SK-N-SH (cell line): ENCODE results near the gene SMAD4. TPM values are rescaled to one million over a fixed set of nuclear protein-coding genes. Genes with fewer than 3 reads are reported as not detected.

Source experiments
- CTCF ChIA-PET: fragments of 300-600, 350-600 bp; formaldehyde crosslinking; extraction: SDS; loops from one replicate; lab custom pipeline; 2021; lab: Yijun Ruan, JAX
- POLR2A ChIA-PET: fragments of 350-600 bp; sonication (Branson Sonifier 250); formaldehyde crosslinking; extraction: SDS; loops from one replicate; lab custom pipeline; 2020; ENCODE audit warnings: antibody characterized with exemption, inconsistent platforms; lab: Yijun Ruan, JAX
- DNase-seq: peaks from one replicate; pipeline ENCODE4 v3.0.0; 2012
- H2AFZ ChIP-seq: fragments of 200-600 bp; sonication (generic); 2 replicates; pipeline ENCODE4 v1.8.1; 2016; ENCODE audit warnings: antibody characterized with exemption, mild to moderate bottlenecking, low read depth
- H3F3A ChIP-seq: fragments of 200-600 bp; sonication (generic); replicated peaks from 2 replicates; pipeline ENCODE3; 2016; ENCODE audit warnings: antibody characterized with exemption, mild to moderate bottlenecking; ENCODE audit not compliant: insufficient read depth
- H3K27ac ChIP-seq, 2 experiments: fragments of 200-500 bp in 1 of 2; fragments of 200-600 bp in 1 of 2; sonication (Bioruptor generic) in 1 of 2; sonication (generic), shearing (Covaris generic) in 1 of 2; 2 replicates each; pipeline versions ENCODE4 v1.5.1 to v1.6.1; 2014 to 2016; ENCODE audit warnings: low read depth in 2 of 2, inconsistent platforms in 1 of 2, low read length in 1 of 2, mild to moderate bottlenecking in 1 of 2, mixed read lengths in 1 of 2
- H3K27me3 ChIP-seq: fragments of 200-600 bp; sonication (generic), shearing (Covaris generic); 2 replicates; pipeline ENCODE4 v1.6.1; 2016; ENCODE audit warnings: mixed run types; ENCODE audit not compliant: insufficient read depth
- H3K36me3 ChIP-seq, 2 experiments: fragments of 200-500 bp in 1 of 2; fragments of 200-600 bp in 1 of 2; sonication (Bioruptor generic) in 1 of 2; sonication (generic) in 1 of 2; replicated peaks in 1 of 2; 2 replicates each; pipeline versions ENCODE3 to v1.5.1; 2014 to 2016; ENCODE audit warnings: low read length in 1 of 2, mild to moderate bottlenecking in 1 of 2; ENCODE audit not compliant: insufficient read depth in 2 of 2, control insufficient read depth in 1 of 2
- H3K4me1 ChIP-seq, 2 experiments: fragments of 200-500 bp in 1 of 2; fragments of 200-600 bp in 1 of 2; sonication (Bioruptor generic) in 1 of 2; sonication (generic), shearing (Covaris generic) in 1 of 2; 2 replicates each; pipeline versions ENCODE4 v1.5.1 to v1.6.1; 2014 to 2016; ENCODE audit warnings: low read depth in 1 of 2, low read length in 1 of 2, mixed run types in 1 of 2; ENCODE audit not compliant: insufficient read depth in 2 of 2, control insufficient read depth in 1 of 2
- H3K4me2 ChIP-seq: fragments of 200-600 bp; sonication (generic), shearing (Covaris generic); 2 replicates; pipeline ENCODE4 v1.6.1; 2017; ENCODE audit warnings: mixed run types
- H3K4me3 ChIP-seq, 2 experiments: fragments of 200-500 bp in 1 of 2; fragments of 200-600 bp in 1 of 2; sonication (Bioruptor generic) in 1 of 2; sonication (generic), shearing (Covaris generic) in 1 of 2; 2 replicates each; pipeline versions ENCODE4 v1.5.1 to v1.8.1; 2014 to 2016; ENCODE audit warnings: low read depth in 2 of 2, inconsistent platforms in 1 of 2, low read length in 1 of 2, mild to moderate bottlenecking in 1 of 2, mixed read lengths in 1 of 2, moderate library complexity in 1 of 2
- H3K79me2 ChIP-seq: fragments of 200-600 bp; sonication (generic); 2 replicates; pipeline ENCODE4 v1.8.1; 2017; ENCODE audit warnings: mild to moderate bottlenecking; ENCODE audit not compliant: insufficient read depth
- H3K9ac ChIP-seq: fragments of 200-600 bp; sonication (generic); 2 replicates; pipeline ENCODE4 v1.6.1; 2017; ENCODE audit warnings: mixed run types
- H3K9me2 ChIP-seq: fragments of 200-600 bp; sonication (generic); 2 replicates; pipeline ENCODE4 v1.6.1; 2017; ENCODE audit warnings: mixed run types
- H3K9me3 ChIP-seq: fragments of 200-600 bp; sonication (generic); 2 replicates; pipeline ENCODE4 v1.6.1; 2017; ENCODE audit warnings: mixed run types, mild to moderate bottlenecking, moderate library complexity
- H4K20me1 ChIP-seq: fragments of 200-600 bp; sonication (generic); 2 replicates; pipeline ENCODE4 v1.6.1; 2017; ENCODE audit warnings: mild to moderate bottlenecking, mixed run types; ENCODE audit not compliant: insufficient read depth
- ELF1 ChIP-seq: IDR thresholded peaks from 2 replicates; pipeline ENCODE4 v1.4.0; 2012
- FOXJ3 ChIP-seq: sonication (generic); formaldehyde crosslinking; IDR thresholded peaks from 2 replicates; pipeline ENCODE4 v1.5.1; 2020; ENCODE audit warnings: mild to moderate bottlenecking, missing genetic modification reagents
- FOXM1 ChIP-seq: IDR thresholded peaks from 2 replicates; pipeline ENCODE4 v1.4.0; 2012; ENCODE audit warnings: low read depth, mild to moderate bottlenecking
- GATA2 ChIP-seq: sonication (generic); formaldehyde crosslinking; IDR thresholded peaks from 2 replicates; pipeline ENCODE4 v1.5.0; 2020; ENCODE audit warnings: mild to moderate bottlenecking, missing genetic modification reagents
- JUND ChIP-seq: IDR thresholded peaks from 2 replicates; pipeline ENCODE4 v1.4.0; 2012
- MXI1 ChIP-seq: IDR thresholded peaks from 2 replicates; pipeline ENCODE4 v1.6.1; 2012; ENCODE audit warnings: mild to moderate bottlenecking, low read depth, low read length, improper control_type of control experiment
- NFIC ChIP-seq: IDR thresholded peaks from 2 replicates; pipeline ENCODE4 v1.4.0; 2012; ENCODE audit warnings: borderline replicate concordance
- NRF1 ChIP-seq: IDR thresholded peaks from 2 replicates; pipeline ENCODE4 v1.6.1; 2012; ENCODE audit warnings: low read depth, mild to moderate bottlenecking, low read length
- RAD21 ChIP-seq: IDR thresholded peaks from 2 replicates; pipeline ENCODE4 v1.6.1; 2012; ENCODE audit warnings: mild to moderate bottlenecking, low read length
- RCOR1 ChIP-seq: fragments of 150-350 bp; IDR thresholded peaks from 2 replicates; pipeline ENCODE4 v1.6.1; 2017; ENCODE audit warnings: antibody characterized with exemption, low read length
- YY1 ChIP-seq: IDR thresholded peaks from 2 replicates; pipeline ENCODE4 v1.4.0; 2012; ENCODE audit warnings: low read depth, mild to moderate bottlenecking
- WGBS: methylation state at CpG from one replicate; pipeline ENCODE4 v1.1.6; 2017; ENCODE audit warnings: low lambda C conversion rate; 5-methylcytosine and 5-hydroxymethylcytosine counted together
- polyA plus RNA-seq, 3 experiments: library from polyadenylated mRNA; depleted of rRNA; stranded (reverse); fragments of >200 nt; gene quantifications; 2 replicates each; pipeline ENCODE4 v1.2.3, GENCODE V29; 2012
- TF ChIP-seq, protein P1 (sequence below): IDR thresholded peaks from 2 replicates; pipeline ENCODE4; 2012
- TF ChIP-seq, protein P2 (sequence below): fragments of 150-350 bp; IDR thresholded peaks from 2 replicates; pipeline ENCODE4 v1.6.1; 2017; ENCODE audit warnings: antibody characterized with exemption, low read length, low read depth, borderline replicate concordance

Gene SMAD4
- polyA plus RNA-seq, 1 of the 3 experiments (the other 2 are of a cell fraction), result 43.3 TPM

DNA sequence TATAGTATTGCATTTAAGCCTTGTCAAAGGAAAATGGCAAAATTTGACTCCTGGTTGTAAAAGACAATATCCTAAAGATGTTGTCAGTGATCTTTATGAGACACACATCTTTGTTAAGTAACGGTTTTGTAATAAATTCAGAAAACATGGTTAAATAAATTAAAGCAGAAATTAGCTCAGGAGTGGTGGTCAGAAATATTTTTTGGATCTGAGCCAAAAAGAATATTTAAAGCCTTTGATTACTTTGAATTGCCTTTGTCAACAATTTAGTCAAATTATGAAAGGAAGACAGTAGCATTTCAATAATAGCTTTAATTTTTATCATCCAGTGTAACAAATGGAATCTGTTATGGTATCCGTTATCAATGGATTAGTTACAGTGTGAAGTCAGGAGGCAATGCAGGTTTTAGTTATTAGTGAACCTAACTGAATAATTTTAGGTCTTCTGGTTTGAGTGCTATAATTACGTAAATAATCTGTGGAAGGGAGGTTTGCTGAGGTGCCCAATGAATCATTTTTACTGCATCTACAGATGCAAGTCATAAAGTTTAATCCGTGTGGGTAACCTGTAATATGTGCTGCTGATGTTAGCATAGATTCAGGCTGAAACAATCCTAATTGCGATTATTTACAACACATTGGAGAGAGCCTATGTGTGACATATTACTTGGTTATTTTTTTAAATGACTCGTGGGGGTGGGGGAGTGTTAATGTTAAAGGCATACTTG, 42.7 kb downstream of the SMAD4 start (continued):
- TF ChIP-seq, protein P1, sequence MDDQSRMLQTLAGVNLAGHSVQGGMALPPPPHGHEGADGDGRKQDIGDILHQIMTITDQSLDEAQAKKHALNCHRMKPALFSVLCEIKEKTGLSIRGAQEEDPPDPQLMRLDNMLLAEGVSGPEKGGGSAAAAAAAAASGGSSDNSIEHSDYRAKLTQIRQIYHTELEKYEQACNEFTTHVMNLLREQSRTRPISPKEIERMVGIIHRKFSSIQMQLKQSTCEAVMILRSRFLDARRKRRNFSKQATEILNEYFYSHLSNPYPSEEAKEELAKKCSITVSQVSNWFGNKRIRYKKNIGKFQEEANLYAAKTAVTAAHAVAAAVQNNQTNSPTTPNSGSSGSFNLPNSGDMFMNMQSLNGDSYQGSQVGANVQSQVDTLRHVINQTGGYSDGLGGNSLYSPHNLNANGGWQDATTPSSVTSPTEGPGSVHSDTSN, result no peak
- TF ChIP-seq, all 33 proteins: peak for 0

DNA sequence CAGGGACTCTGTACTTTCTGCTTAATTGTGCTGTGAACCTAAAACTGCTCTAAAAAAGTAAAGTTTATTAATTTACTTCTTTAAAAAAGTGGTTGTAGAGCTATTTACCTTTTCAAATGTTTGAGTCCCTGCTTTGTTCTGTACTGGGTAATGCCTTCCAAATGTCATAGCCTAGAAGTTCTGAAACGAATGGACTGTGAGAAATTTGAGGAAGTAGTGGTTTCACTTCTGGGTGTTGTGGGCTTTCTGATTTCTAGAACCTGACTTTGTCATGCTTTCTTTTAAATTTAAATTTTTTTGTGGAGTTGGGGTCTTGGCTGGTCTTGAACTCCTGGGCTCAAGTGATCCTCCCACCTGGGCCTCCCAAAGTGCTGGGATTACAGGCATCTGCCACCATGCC, 44.6 kb downstream of the SMAD4 start:
- H3K9me2 ChIP-seq, result no peaks in the 10 kb centered on the region
- no peak overlapping the region for H3K27ac ChIP-seq
- POLR2A ChIA-PET, result no interaction called here
- peaks cover 0 to 13% of the 10 kb centered on the region in 2 experiments; a peak in 2 of 4 replicates for H3K4me1 ChIP-seq
- peaks cover 11% of the 10 kb centered on the region for H3F3A ChIP-seq
- CTCF ChIA-PET, result interaction anchor here (0.7 kb wide), 1 partner anchor 23 kb away, joined by 4 read pairs; no protein-coding TSS in a partner anchor
- no peaks in the 10 kb centered on the region for H3K27me3 ChIP-seq
- H3K79me2 ChIP-seq, result peaks cover 71% of the 10 kb centered on the region
- DNase-seq, result no peak
- H3K9me3 ChIP-seq, result no peaks in the 10 kb centered on the region
- H3K9ac ChIP-seq, result no peak overlapping the region
- H2AFZ ChIP-seq, result no peak overlapping the region
- WGBS, result 93% methylated on average over 1 of the region's 1 CpG
- TF ChIP-seq JUND (no peak), MXI1 (no peak), RCOR1 (no peak), YY1 (no peak), RAD21 (no peak)
- TF ChIP-seq, protein P2, sequence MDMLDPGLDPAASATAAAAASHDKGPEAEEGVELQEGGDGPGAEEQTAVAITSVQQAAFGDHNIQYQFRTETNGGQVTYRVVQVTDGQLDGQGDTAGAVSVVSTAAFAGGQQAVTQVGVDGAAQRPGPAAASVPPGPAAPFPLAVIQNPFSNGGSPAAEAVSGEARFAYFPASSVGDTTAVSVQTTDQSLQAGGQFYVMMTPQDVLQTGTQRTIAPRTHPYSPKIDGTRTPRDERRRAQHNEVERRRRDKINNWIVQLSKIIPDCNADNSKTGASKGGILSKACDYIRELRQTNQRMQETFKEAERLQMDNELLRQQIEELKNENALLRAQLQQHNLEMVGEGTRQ, result no peak
- TF ChIP-seq, all 33 proteins: peak for 0
- Histone ChIP-seq H3K4me2 (no peak overlapping the region), H4K20me1 (peaks cover 12% of the 10 kb centered on the region; the same call in 1 of the 2 replicates), H3K4me3 (no peak overlapping the region), H3K36me3 (peaks cover 57 to 59% of the 10 kb centered on the region in 2 experiments)

DNA sequence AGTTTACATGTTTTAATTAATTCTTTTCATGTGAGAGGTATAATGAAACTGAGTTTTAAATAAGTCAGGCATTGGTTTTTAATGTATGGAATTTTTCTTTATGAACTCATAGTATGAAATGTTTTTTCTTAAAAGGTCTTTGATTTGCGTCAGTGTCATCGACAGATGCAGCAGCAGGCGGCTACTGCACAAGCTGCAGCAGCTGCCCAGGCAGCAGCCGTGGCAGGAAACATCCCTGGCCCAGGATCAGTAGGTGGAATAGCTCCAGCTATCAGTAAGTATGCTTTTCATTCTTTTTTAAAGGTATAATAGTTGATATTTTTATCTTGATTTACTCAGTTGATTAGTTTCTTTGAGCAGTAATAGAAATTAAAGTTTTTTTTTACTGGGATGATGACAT, 46.5 kb downstream of the SMAD4 start:
- Histone ChIP-seq H3F3A (no peaks in the 10 kb centered on the region), H3K27ac (no peak overlapping the region), H3K27me3 (no peaks in the 10 kb centered on the region), H4K20me1 (peaks cover 7% of the 10 kb centered on the region; the same call in 1 of the 2 replicates), H3K9me2 (no peaks in the 10 kb centered on the region), H3K4me2 (no peak overlapping the region), H3K36me3 (peaks cover 58 to 64% of the 10 kb centered on the region in 2 experiments), H3K4me1 (no peaks in the 10 kb centered on the region), H3K9me3 (no peaks in the 10 kb centered on the region), H3K4me3 (no peak overlapping the region), H2AFZ (no peak overlapping the region), H3K79me2 (peaks cover 60% of the 10 kb centered on the region), H3K9ac (no peak overlapping the region)
- TF ChIP-seq, protein P1, result no peak
- no peak for TF ChIP-seq NRF1
- TF ChIP-seq FOXM1, result no peak
- TF ChIP-seq GATA2, result no peak
- TF ChIP-seq FOXJ3 (CRISPR knock-in tag), result no peak
- TF ChIP-seq ELF1, result no peak
- TF ChIP-seq YY1, result no peak
- no peak for TF ChIP-seq NFIC
- DNase-seq, result no peak
- POLR2A ChIA-PET, result no interaction called here
- WGBS, result 99% methylated on average over 4 of the region's 4 CpGs
- CTCF ChIA-PET, result interaction anchor here (0.8 to 1.1 kb wide), 2 partner anchors 25 to 256 kb away, joined by 3 read pairs; no protein-coding TSS in a partner anchor
